Stimulated activated CD4-positive, alpha-beta T cell treated with anti-CD3 and anti-CD28 coated beads, Interleukin-2, amount 100 ng/mL, for 48 hours (primary cell): Measurements from ENCODE around the gene SLC27A3.

Source experiments
- DNase-seq, 2 donors: peaks; one replicate each; pipeline ENCODE4 v3.0.0-alpha.2; 2020

SLC27A3 gene

GRCh38 chr1:153774780-153775457, at the start of gene SLC27A3:
Gene SLC27A3 (plus strand): TSS chr1:153775407. CDS start chr1:153775498, 91 bp downstream.
- DNase-seq, result peak in 1 of 2 donors; percentile 15

GRCh38 chr1:153727463-153728304, 47.5 kb upstream of the SLC27A3 start, which contains the start of gene INTS3:
Gene INTS3 (plus strand): TSS chr1:153728050. CDS start chr1:153728635, 585 bp downstream.
- DNase-seq, result peak; percentile 97

- DNase-seq, result peak; percentile 7 to 14
These were observed 46.7 kb upstream of the SLC27A3 start for GRCh38 chr1:153728305-153729066.

- no peak for DNase-seq
These were observed 44.7 kb upstream of the SLC27A3 start for GRCh38 chr1:153730468-153730988.

GRCh38 chr1:153733970-153734369, 41.2 kb upstream of the SLC27A3 start:
- no peak for DNase-seq

- DNase-seq, result no peak
These were observed 40.7 kb upstream of the SLC27A3 start for GRCh38 chr1:153734396-153735089.

- no peak for DNase-seq
These were observed 40.2 kb upstream of the SLC27A3 start for GRCh38 chr1:153735090-153735420.

- no peak for DNase-seq
These were observed 33.2 kb upstream of the SLC27A3 start for GRCh38 chr1:153741986-153742385.

- no peak for DNase-seq
These were observed 32.6 kb upstream of the SLC27A3 start for GRCh38 chr1:153742411-153743142.

GRCh38 chr1:153745417-153745816, 29.8 kb upstream of the SLC27A3 start:
- DNase-seq, result no peak

- DNase-seq, result no peak
These were observed 29.0 kb upstream of the SLC27A3 start for GRCh38 chr1:153746174-153746573.

GRCh38 chr1:153748903-153749302, 26.3 kb upstream of the SLC27A3 start:
- no peak for DNase-seq

- DNase-seq, result peak; percentile 75 to 80
These were observed 25.7 kb upstream of the SLC27A3 start for GRCh38 chr1:153749408-153750005.

GRCh38 chr1:153750026-153750995, 24.9 kb upstream of the SLC27A3 start:
- no peak for DNase-seq

GRCh38 chr1:153752072-153752471, 23.1 kb upstream of the SLC27A3 start:
- DNase-seq, result no peak

GRCh38 chr1:153752571-153753195, 22.5 kb upstream of the SLC27A3 start:
- no peak for DNase-seq

GRCh38 chr1:153754266-153754665, 20.9 kb upstream of the SLC27A3 start:
- no peak for DNase-seq

- DNase-seq, result no peak
These were observed 14.8 kb upstream of the SLC27A3 start for GRCh38 chr1:153760440-153760839.

GRCh38 chr1:153763365-153764225, 11.6 kb upstream of the SLC27A3 start:
- no peak for DNase-seq
